Endodermal cell (in vitro differentiated cells): Measurements from ENCODE around the gene BLOC1S1. TPM values are rescaled to one million over a fixed set of nuclear protein-coding genes. Genes with fewer than 3 reads are reported as not detected.

Experiments
- DNase-seq: peaks from one replicate; pipeline ENCODE4 v3.0.0-alpha.2; 2017
- H3K27ac ChIP-seq: 2 replicates; pipeline ENCODE4 v1.5.1; 2013; ENCODE audit warnings: mild to moderate bottlenecking, low read depth, low read length, moderate library complexity
- H3K27me3 ChIP-seq: 2 replicates; pipeline ENCODE4 v1.6.1; 2013; ENCODE audit warnings: mild to moderate bottlenecking, low read length, moderate library complexity; ENCODE audit not compliant: insufficient read depth, control insufficient read depth, poor library complexity, severe bottlenecking
- H3K36me3 ChIP-seq: 2 replicates; pipeline ENCODE4 v1.7.0; 2013; ENCODE audit warnings: mild to moderate bottlenecking, low read length, moderate library complexity; ENCODE audit not compliant: control insufficient read depth, insufficient read depth
- H3K4me1 ChIP-seq: one replicate; pipeline ENCODE4 v1.7.0; 2013; ENCODE audit warnings: low read length; ENCODE audit not compliant: control insufficient read depth, insufficient read depth
- H3K4me3 ChIP-seq: 2 replicates; pipeline ENCODE4 v1.5.1; 2013; ENCODE audit warnings: mild to moderate bottlenecking, low read length, moderate library complexity
- H3K9ac ChIP-seq: 2 replicates; pipeline ENCODE4 v1.6.1; 2013; ENCODE audit warnings: mild to moderate bottlenecking, low read length, moderate library complexity; ENCODE audit not compliant: poor library complexity, severe bottlenecking; ENCODE audit errors: extremely low read depth
- H3K9me3 ChIP-seq: 2 replicates; pipeline ENCODE4 v1.6.1; 2013; ENCODE audit warnings: mild to moderate bottlenecking, low read length, moderate library complexity; ENCODE audit not compliant: control insufficient read depth
- H3K27ac Mint-ChIP-seq: 2 replicates; pipeline ENCODE4 v1.8.0; 2020; ENCODE audit warnings: mixed read lengths
- H3K27me3 Mint-ChIP-seq: 2 replicates; pipeline ENCODE4 v1.8.0; 2021; ENCODE audit warnings: mild to moderate bottlenecking, mixed read lengths; ENCODE audit not compliant: insufficient read depth
- H3K36me3 Mint-ChIP-seq: 2 replicates; pipeline ENCODE4 v1.8.0; 2020; ENCODE audit warnings: low read depth, mixed read lengths
- H3K4me1 Mint-ChIP-seq: 2 replicates; pipeline ENCODE4 v1.8.0; 2020; ENCODE audit warnings: mixed read lengths
- H3K4me3 Mint-ChIP-seq: 2 replicates; pipeline ENCODE4 v1.8.0; 2020; ENCODE audit warnings: mild to moderate bottlenecking, moderate library complexity, mixed read lengths
- H3K9me3 Mint-ChIP-seq: 2 replicates; pipeline ENCODE4 v1.8.0; 2020; ENCODE audit warnings: mild to moderate bottlenecking, mixed read lengths
- WGBS, 2 experiments: methylation state at CpG; one replicate each; pipeline versions ENCODE4 v1.1.5 to v1.1.7; 2013; ENCODE audit warnings: missing lambda C conversion rate in 2 of 2, mixed read lengths in 1 of 2; ENCODE audit not compliant: insufficient coverage in 1 of 2, insufficient read length in 1 of 2; 5-methylcytosine and 5-hydroxymethylcytosine counted together
- total RNA-seq, 2 donors: library from RNA; stranded (reverse); fragmentation: NEBNext Ultra II Directional in 1 of 2; extraction: Animal tissue kit (Norgen Biotek cat#: 25700) in 1 of 2; gene quantifications; 2 replicates in 1 of 2; 3 replicates in 1 of 2; pipeline ENCODE4 v1.2.1, GENCODE V29; 2021
- TF ChIP-seq, protein P1 (sequence below): fragments of 200-600 bp; sonication (generic); conservative IDR thresholded peaks from 2 replicates; pipeline ENCODE4 v1.5.0; 2021; ENCODE audit warnings: antibody characterized with exemption, mild to moderate bottlenecking

BLOC1S1 gene
- total RNA-seq, 2 donors from 2014 or later = 95.1 to 102 TPM

DNA sequence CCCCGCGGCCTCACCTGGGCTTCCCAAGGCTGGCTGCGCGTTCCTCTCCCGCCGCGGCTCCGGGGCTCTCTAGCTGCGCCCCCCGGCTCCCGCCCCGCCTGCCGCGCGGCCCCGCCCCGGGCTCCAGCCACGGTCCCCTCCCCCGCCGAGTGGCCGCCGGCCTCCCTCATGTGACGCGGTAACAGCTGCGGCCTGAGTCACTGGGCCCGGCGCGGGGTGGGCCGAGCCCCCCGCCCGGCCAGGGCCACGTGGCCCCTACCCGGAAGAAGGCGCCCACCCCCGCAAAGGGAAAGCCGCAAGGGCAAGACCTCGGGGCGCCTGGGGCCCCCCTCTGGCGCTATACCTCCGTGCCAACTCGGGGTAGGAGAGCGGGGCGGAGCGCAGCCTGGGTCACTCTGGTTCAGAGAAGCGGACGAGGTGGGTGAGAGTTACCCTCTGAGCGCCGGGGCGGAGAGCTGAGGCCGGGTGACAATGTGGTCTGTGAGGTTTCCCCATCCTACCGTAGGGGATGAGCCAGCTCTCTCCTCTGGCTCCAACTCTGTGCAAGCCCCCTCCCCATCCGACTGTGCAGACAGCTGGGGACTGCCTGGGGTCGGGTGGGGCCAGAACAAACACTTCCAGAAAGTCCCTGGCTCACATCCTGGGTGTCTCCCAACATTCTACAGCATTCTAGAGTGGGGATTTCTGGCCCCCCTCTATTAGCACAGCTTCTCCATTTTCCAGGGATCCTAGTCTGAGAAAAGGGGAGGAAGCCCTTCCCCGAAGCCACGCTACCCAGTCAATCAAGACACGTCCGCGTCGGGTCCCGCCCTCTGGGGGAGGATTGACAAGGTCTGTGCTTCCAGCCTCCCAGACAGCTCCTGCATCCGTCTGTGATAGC lies 13.3 kb downstream of the BLOC1S1 start, which contains the start of gene CD63:
CD63 (minus strand) TSS at position 71 of the 880 bp plus-strand sequence. CDS start 668 bp downstream, outside the sequence.
- 0% methylated on average over 20 to 61 of the region's 61 CpGs for WGBS, 2 experiments
- peak within 1 kb of the TSS; percentile 92 for H3K4me3 ChIP-seq
- peaks cover 27% of the 10 kb centered on the region for H3K36me3 Mint-ChIP-seq

DNA sequence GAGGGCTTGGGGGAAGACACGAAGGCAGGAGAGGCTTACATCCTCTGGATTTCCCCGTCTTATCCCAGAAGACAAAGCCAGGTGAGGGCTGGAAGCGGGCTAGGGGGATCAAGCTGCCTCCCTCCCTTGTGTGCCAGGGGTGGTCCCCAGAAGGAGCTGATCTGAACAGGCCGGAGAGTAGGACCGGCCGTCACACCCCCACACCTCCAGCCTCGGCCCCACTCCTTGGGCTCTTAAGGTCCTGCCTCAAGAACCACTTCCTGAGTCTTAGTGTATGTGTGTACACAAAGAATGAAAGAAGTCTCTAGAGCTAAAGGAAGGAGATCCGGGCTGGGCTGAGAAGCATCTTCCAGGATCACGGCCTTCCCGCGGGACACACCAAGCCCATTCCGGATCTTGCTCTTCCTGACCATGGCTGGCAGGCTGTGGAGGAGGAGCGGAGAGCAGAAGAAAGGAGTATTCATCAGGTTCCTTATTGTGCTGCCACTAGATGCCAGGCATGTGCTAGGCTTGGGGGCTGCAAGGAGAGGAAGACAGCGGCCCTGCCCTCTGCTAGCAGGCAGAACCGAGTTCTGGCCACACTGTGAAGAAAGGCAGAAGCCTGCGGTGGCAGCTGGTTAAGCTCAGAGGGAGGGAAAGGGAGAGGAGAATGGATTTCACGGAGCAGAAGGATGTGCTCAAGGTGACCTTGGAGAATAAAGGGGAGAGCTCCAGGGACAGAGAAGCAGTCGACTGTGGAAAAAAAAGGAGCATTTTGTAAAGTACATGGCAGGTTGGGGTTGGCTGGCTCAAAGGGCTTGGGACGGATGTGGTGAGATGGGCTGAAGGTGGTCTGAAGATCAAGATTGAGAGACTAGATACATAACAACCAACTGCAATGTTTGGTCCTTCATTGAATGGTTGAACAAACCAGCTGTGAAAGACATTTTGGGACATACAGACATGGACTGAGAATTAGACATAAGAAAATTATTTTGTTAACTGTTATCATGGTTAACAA lies 14.3 kb downstream of the BLOC1S1 start:
- peak overlapping the region; percentile 85 for H3K4me3 Mint-ChIP-seq
- Histone ChIP-seq H3K9me3 (no peaks in the 10 kb centered on the region), H3K36me3 (peaks cover 25% of the 10 kb centered on the region), H3K27ac (peak overlapping the region; percentile 90), H3K4me3 (peak overlapping the region; percentile 92), H3K27me3 (no peaks in the 10 kb centered on the region), H3K9ac (peak overlapping the region; percentile 84), H3K4me1 (peaks cover 8% of the 10 kb centered on the region)
- H3K4me1 Mint-ChIP-seq = peaks cover 24% of the 10 kb centered on the region
- no peaks in the 10 kb centered on the region for H3K27me3 Mint-ChIP-seq
- H3K9me3 Mint-ChIP-seq = no peaks in the 10 kb centered on the region
- peak overlapping the region; percentile 94 for H3K27ac Mint-ChIP-seq
- DNase-seq = peak; percentile 84
- H3K36me3 Mint-ChIP-seq = peaks cover 18% of the 10 kb centered on the region
- TF ChIP-seq, protein P1, sequence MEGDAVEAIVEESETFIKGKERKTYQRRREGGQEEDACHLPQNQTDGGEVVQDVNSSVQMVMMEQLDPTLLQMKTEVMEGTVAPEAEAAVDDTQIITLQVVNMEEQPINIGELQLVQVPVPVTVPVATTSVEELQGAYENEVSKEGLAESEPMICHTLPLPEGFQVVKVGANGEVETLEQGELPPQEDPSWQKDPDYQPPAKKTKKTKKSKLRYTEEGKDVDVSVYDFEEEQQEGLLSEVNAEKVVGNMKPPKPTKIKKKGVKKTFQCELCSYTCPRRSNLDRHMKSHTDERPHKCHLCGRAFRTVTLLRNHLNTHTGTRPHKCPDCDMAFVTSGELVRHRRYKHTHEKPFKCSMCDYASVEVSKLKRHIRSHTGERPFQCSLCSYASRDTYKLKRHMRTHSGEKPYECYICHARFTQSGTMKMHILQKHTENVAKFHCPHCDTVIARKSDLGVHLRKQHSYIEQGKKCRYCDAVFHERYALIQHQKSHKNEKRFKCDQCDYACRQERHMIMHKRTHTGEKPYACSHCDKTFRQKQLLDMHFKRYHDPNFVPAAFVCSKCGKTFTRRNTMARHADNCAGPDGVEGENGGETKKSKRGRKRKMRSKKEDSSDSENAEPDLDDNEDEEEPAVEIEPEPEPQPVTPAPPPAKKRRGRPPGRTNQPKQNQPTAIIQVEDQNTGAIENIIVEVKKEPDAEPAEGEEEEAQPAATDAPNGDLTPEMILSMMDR = no peak
- WGBS, 2 experiments = 12 to 20% methylated on average over 12 to 15 of the region's 19 CpGs

More for the DNA sequence above, 13.3 kb downstream of the BLOC1S1 start, which contains the start of gene CD63:
- Histone ChIP-seq H3K27ac (peak within 1 kb of the TSS; percentile 90), H3K27me3 (no peaks in the 10 kb centered on the region), H3K36me3 (peaks cover 35% of the 10 kb centered on the region), H3K4me1 (peaks cover 8% of the 10 kb centered on the region), H3K9me3 (no peaks in the 10 kb centered on the region), H3K9ac (peak within 1 kb of the TSS; percentile 84)
- Mint-ChIP-seq H3K27ac (peak within 1 kb of the TSS; percentile 94), H3K4me1 (peaks cover 28% of the 10 kb centered on the region), H3K4me3 (peak within 1 kb of the TSS; percentile 85), H3K9me3 (no peaks in the 10 kb centered on the region), H3K27me3 (no peaks in the 10 kb centered on the region)
- TF ChIP-seq, protein P1 = no peak
- peak; percentile 98 for DNase-seq

DNA sequence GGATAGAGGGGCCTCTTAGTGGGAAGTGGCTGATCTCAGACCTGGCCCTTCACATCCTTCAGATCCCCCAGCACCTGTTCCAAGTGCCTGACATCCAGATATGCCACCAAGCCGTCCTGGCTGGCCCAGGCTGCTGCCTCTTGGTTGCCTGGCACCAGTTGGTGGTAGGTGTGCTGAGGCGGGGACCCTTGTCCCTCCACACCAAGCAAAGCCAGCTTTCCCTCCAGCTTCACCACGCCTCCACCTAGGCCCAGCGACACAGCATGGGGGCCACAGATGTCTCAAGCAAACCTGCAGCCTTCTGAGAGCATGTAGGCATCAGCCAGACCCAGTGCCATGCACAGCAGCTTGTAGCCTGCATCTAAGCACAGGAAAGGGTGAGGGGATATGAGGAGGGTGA lies 16.4 kb downstream of the BLOC1S1 start:
- Mint-ChIP-seq H3K27ac (peak overlapping the region; percentile 42), H3K27me3 (no peaks in the 10 kb centered on the region), H3K9me3 (no peaks in the 10 kb centered on the region), H3K36me3 (no peaks in the 10 kb centered on the region), H3K4me3 (no peak overlapping the region), H3K4me1 (peaks cover 17% of the 10 kb centered on the region)
- Histone ChIP-seq H3K27ac (no peak overlapping the region), H3K36me3 (peaks cover 4% of the 10 kb centered on the region), H3K4me1 (peaks cover under 1% of the 10 kb centered on the region), H3K4me3 (no peak overlapping the region), H3K9me3 (no peaks in the 10 kb centered on the region), H3K27me3 (no peaks in the 10 kb centered on the region), H3K9ac (no peak overlapping the region)
- DNase-seq = no peak
- TF ChIP-seq, protein P1 = no peak
- 90% methylated on average over 4 of the region's 4 CpGs; no CpG with 5 or more reads in 1 of the 2 experiments for WGBS, 2 experiments
